GM03348 (cell line): ENCODE results near the gene CBY3.
"Not testable (repeated sequence)": the region's sequence is repeated elsewhere in the genome, so short reads cannot be mapped to it uniquely, and the experiment has no call there.

Source experiments
- DNase-seq: peaks from one replicate; pipeline ENCODE4 v3.0.0; 2012; ENCODE audit warnings: low spot score

CBY3 gene

DNA sequence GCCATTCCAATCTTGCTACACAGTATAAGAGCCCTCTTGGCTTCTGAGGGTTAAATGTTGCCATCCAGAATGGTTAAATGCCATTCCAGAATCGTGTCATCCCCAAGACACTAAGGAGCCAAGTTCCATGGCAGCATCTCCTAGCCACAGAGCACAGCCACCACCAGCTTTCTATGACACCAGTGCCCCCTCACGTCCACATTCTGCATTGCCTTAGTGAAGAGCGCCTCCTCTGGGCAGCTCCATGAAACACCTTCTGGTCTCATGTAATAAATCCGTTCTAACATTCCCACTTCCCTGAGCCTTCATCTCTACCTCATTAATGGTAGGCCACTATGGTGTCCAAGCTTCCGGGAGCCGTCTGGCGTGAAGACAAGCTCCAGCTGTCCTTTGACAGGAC lies 12.4 kb downstream of the CBY3 start:
- peak; percentile 64 for DNase-seq

DNA sequence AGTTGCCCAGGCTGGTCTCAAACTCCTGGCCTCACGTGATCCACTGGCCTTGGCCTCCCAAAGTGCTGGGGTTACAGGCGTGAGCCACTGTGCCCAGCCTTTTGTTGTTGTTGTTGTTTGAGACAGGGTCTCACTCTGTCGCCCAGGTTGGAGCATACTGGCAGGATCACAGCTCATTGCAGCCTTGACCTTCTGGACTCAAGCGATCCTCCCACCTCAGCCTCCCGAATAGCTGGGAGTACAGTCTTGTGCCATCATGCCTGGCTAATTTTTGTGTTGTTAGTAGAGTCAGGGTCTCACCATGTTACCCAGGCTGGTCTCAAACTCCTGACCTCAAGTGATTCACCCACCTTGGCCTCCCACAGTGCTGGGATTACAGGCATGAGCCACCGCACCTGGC lies 19.2 kb downstream of the CBY3 start:
- DNase-seq: not testable (repeated sequence)

DNA sequence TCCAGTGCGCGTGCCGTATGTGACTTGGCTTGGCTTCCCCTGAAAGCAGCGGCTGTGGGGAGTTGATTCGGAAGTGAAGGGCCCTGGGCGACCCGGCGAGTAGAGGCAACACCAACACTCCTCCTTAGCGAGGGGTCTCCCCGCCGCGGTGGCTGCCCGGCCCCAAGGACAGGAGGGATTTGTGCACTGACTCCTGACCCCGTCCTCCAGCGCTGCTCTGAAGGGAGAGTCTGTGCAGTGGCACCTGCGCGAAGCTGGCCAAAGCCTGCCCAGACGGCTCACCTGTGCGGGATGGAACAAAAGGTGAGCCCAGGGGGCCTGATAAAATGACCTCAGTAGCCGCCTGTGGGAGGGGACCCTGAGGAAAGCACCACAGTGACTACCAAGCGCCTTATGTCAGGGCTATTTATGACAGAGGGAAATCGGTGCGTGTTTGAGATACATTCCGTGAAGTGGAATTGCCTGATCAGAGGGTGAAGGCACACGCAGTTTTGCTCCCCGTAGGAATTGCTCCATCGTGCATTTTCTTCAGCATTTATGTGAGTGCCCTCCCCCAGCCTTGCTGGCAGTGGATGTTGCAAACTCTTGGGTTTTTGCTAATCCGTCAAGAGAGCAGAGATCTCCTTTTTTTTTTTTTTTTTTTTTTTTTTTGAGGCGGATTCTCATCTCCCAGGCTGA lies 22.5 kb downstream of the CBY3 start:
- DNase-seq: peak; percentile 64

DNA sequence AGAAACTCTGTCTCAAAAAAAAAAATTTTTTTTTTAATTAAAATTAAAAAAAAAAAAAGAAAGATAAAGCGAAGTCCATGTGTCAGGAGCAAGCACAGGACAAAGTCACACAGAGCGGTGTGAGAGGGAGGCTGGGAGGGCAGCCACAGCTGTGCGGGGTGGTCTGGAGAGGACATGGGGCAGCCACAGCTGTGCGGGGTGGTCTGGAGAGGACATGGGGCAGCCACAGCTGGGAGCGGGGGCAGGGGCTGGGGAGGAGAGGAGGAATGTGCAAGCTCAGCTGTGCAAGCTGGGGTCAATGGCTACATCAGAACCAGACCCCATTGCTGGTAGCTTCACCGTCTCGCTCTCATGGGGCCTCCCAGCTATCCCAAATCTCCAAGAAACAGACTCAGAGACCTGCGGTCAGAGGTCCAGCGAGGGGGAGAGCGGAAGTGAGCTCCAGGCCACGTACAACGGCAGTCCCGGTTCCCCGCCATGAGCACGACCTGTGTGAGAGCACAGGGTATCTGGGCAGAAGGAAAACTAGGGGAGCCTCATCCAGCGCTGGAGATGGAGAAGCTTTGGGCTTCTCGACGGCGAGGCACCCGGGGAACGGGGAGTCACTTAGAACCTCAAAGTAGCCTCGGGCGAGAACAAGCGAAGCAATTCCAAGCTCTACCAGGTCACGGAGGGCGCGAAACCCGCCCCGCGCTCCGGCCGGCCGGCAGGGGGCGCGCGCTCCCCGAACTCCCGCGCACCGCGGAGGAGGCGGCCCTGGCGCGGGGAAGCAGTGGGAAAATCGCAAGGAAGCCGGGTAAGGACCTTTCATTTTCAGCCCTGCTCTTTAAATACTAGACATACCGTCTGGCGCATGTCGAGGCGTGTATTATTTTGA lies 23.3 kb downstream of the CBY3 start:
- DNase-seq: not testable (repeated sequence)

DNA sequence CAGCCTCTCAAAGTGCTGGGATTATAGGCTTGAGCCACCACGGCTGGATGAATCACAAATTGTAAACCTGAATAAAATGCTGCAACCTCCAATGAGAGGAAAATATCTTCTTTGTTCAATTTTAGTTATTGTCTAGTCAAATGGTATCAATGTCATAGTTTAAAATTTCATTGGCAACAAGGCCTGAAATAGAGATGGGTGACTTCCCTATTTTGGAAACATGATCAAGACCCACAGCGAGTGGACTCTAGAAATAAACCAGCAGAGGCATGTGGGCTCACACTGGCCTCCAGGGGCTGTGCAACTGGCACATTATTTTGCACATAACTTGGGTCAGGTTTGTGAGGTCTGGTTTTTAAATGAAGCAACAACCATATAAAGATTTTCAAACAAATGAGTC lies 27.7 kb downstream of the CBY3 start:
- not testable (repeated sequence) for DNase-seq

DNA sequence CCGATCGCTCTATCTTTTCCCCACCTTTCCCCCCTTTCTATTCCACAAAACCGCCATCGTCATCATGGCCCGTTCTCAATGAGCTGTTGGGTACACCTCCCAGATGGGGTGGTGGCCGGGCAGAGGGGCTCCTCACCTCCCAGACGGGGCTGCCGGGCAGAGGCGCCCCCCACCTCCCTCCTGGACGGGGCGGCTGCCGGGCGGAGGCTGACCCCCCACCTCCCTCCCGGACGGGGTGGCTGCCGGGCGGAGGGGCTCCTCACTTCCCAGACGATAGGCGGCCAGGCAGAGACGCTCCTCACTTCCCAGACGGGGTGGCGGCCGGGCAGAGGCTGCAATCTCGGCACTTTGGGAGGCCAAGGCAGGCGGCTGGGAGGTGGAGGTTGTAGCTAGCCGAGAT lies 30.6 kb downstream of the CBY3 start:
- not testable (repeated sequence) for DNase-seq

DNA sequence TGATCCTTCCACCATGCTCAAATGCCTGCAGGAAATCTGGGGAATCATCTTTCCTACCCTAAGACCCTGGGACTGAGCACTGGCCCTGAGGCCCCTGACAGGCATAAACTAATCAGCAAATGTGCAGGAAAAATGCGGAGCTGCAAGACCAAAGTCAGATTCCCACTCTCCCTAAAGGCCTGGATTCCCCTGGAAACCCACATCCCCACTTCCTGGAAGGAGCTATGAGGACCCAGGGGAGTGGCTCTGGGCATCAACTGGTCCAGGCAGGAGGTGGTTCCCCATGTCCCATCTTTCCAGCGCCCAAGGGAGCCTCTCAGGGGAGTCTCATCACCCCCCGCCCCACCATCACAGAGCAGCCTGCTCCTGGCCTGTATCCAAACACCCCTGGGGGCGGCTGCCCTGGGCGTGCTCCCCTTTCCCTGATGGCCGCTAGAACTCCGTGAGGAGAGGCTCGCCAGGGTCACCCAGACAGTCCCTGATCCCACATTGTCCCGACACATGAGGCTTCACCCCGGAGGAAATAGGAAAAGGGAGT lies 31.6 kb downstream of the CBY3 start:
- not testable (repeated sequence) for DNase-seq

DNA sequence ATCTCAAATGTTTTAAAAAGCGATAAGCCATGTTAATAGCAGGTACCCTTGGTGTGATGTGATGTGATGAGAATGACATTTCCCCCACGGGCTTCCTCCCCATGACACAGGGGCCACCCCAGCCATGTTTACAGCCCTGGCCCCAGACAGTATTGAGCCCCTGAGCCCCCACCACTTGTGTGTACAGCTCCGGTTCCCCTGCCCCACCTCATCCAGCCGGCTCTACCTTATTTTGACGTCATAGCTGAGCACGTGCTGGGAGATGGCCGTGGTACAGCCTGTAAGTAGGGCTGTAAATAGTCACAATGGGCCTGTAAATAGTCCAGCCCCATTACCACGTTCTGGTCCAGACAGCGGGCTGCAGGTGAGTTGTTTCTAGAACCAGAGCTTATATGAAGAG lies 32.4 kb downstream of the CBY3 start:
- DNase-seq: no peak

DNA sequence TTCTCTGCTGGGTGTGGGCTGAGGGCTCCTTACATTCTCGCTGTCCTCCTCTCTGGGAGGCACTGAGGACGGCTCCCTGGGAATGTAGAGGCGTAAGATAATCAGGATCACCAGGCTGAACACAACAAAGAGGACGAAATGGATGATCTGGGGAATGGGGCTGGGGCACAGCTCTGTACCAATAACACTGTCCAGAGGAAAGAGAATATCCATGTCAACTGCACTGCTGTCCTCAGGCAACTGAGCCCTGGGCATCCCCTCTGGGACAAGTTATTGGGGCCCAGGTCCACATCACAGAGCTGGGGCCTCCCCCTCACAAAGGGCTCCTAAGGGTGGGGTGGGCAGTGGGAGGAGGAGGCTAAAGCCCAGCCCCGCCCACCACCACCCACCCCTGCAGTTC lies 36.1 kb downstream of the CBY3 start:
- not testable (repeated sequence) for DNase-seq

DNA sequence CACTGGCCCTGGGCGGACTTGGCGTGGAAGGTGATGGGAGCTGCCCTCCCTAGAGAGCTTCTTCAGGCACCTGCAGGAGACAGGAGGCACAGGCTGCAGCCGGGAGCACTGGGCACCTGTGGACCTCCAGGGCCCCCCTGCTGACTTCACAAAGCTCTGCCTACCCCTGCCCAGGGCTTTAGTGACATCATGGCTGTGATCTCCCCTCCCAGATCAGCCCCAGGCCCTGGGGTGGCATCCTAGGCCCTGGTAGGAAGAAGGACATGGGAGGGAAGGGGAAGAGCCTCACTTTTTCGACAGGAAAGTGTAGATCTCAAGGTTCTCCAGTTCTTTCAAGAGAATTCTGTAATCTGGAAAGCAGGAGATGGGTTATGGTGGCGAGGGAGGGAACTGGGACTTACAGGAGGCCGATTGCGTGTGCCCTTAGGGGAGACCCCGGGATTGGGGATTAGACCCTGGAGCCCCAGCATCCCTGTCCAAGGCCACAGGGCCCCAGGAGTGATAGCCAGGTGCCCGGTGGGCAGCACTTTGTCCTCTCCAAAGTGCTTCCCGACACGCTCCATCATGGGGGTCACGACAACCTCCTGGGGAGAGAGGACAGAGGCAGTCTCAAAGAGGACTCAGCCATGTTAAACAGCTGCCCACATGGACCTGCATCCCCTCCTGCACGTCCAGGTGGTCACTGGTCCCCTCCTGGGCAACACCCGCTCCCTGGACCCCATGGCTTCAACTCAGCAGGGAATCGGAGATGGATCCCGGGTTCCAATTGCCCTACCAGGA lies 37.5 kb downstream of the CBY3 start:
- DNase-seq: not testable (repeated sequence)

DNA sequence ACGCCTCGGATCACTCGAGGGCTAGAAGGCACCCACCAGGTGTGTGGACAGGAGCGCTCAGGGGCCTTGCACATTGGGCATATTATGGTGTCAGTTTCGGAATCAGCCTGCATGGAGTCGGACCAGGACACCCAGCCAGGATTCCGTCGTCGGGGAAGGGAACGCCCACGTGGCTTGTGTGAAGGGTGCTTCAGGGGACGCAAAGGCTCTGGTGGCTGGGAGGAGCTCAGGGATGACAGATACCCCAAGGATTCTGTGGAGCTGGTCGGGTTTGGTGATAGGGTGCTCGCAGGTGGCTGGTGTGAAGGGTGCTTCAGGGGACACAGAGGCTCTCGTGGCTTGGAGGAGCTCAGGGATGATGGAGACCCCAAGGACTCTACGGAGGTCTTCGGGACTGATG lies 38.2 kb downstream of the CBY3 start:
- DNase-seq: not testable (repeated sequence)

DNA sequence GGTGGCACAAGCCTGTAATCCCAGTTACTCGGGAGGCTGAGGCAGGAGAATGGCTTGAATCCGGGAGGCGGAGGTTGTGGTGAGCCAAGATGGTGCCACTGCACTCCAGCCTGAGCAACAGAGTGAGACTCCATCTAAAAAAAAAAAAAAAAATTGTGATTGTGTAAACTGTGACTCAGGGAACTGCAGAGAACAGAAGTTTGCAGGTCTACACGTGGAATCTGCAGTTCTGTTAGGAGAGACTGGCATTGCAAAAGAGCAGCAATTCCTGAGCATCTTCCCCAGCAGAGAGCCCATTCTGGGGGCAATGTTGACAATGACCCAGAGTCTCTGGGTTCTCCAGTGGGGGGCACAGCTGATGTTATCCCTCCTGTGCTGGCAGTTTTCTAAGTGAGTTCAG lies 39.1 kb downstream of the CBY3 start:
- not testable (repeated sequence) for DNase-seq

DNA sequence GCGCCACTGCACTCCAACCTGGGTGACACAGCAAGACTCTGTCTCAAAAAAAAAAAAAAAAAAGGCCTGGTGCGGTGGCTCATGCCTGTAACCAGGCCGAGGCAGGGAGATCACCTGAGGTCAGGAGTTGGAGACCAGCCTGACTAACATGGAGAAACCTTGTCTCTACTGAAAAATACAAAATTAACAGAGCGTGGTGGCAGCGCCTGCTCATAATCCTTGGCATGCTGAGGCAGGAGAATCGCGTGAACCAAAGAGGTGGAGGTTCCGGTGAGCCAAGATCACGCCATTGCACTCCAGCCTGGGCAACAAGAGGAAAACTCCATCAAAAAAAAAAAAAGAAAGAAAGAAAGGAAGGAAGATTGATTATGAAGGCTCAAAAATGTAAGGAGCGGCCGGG lies 41.5 kb downstream of the CBY3 start:
- DNase-seq: not testable (repeated sequence)

DNA sequence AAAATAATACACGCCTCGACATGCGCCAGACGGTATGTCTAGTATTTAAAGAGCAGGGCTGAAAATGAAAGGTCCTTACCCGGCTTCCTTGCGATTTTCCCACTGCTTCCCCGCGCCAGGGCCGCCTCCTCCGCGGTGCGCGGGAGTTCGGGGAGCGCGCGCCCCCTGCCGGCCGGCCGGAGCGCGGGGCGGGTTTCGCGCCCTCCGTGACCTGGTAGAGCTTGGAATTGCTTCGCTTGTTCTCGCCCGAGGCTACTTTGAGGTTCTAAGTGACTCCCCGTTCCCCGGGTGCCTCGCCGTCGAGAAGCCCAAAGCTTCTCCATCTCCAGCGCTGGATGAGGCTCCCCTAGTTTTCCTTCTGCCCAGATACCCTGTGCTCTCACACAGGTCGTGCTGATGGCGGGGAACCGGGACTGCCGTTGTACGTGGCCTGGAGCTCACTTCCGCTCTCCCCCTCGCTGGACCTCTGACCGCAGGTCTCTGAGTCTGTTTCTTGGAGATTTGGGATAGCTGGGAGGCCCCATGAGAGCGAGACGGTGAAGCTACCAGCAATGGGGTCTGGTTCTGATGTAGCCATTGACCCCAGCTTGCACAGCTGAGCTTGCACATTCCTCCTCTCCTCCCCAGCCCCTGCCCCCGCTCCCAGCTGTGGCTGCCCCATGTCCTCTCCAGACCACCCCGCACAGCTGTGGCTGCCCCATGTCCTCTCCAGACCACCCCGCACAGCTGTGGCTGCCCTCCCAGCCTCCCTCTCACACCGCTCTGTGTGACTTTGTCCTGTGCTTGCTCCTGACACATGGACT lies 46.3 kb downstream of the CBY3 start:
- DNase-seq: not testable (repeated sequence)

DNA sequence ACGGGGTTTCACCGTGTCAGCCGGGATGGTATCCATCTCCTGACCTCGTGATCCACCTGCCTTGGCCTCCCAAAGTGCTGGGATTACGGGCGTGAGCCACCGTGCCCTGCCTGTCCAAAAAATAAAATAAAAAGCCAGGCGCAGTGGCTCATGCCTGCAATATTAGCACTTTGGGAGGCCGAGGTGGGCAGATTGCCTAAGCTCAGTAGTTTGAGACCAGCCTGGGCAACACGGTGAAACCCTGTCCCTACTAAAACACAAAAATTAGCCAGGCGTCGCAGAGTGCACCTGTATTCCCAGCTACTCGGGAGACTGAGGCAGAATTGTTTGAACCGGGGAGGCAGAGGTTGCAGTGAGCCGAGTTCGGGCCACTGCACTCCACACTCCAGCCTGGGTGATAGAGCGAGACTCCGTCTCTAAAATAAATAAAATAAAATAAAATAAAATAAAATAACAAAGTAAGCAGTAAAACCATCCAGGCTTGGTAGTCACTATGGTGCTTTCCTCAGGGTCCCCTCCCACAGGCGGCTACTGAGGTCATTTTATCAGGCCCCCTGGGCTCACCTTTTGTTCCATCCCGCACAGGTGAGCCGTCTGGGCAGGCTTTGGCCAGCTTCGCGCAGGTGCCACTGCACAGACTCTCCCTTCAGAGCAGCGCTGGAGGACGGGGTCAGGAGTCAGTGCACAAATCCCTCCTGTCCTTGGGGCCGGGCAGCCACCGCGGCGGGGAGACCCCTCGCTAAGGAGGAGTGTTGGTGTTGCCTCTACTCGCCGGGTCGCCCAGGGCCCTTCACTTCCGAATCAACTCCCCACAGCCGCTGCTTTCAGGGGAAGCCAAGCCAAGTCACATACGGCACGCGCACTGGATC lies 47.1 kb downstream of the CBY3 start:
- DNase-seq: not testable (repeated sequence)
